DLD1 (cell line): ENCODE measurements around the gene STRN.
"Not testable (repeated sequence)": the region's sequence is repeated elsewhere in the genome, so short reads cannot be mapped to it uniquely, and the experiment has no call there.

Experiments
- in situ Hi-C: cut with HindIII; loops from 2 replicates; pipeline ENCODE4 v1.10.0; 2017; ENCODE audit warnings: low sequenced_read_pairs

Gene STRN

GRCh38 chr2:36912695-36913094 is 53.6 kb downstream of the STRN start:
- in situ Hi-C loops = no loop called here

GRCh38 chr2:36911012-36911411 is 55.3 kb downstream of the STRN start:
- in situ Hi-C loops = no loop called here

- in situ Hi-C loops = no loop called here
These were observed 60.1 kb downstream of the STRN start for GRCh38 chr2:36906277-36906676.

- in situ Hi-C loops = no loop called here
These were observed 61.7 kb downstream of the STRN start for GRCh38 chr2:36904636-36905035.

- in situ Hi-C loops = no loop called here
These were observed 63.8 kb downstream of the STRN start for GRCh38 chr2:36902385-36903120.

- in situ Hi-C loops = no loop called here
These were observed 73.5 kb downstream of the STRN start for GRCh38 chr2:36892805-36893204.

GRCh38 chr2:36889795-36890194 is 76.5 kb downstream of the STRN start:
- in situ Hi-C loops = no loop called here

GRCh38 chr2:36887095-36887494 is 79.2 kb downstream of the STRN start:
- in situ Hi-C loops = not testable (repeated sequence)

GRCh38 chr2:36886664-36887063 is 79.7 kb downstream of the STRN start:
- in situ Hi-C loops = no loop called here

- in situ Hi-C loops = no loop called here
These were observed 80.7 kb downstream of the STRN start for GRCh38 chr2:36885605-36886004.

- in situ Hi-C loops = no loop called here
These were observed 83.8 kb downstream of the STRN start for GRCh38 chr2:36882532-36882931.

GRCh38 chr2:36881816-36882215 is 84.5 kb downstream of the STRN start:
- in situ Hi-C loops = no loop called here

GRCh38 chr2:36878429-36878828 is 87.9 kb downstream of the STRN start:
- in situ Hi-C loops = no loop called here

- in situ Hi-C loops = no loop called here
These were observed 95.1 kb downstream of the STRN start for GRCh38 chr2:36871068-36871707.

- in situ Hi-C loops = no loop called here
These were observed 96.7 kb downstream of the STRN start for GRCh38 chr2:36869606-36870005.

- in situ Hi-C loops = no loop called here
These were observed 104.4 kb downstream of the STRN start for GRCh38 chr2:36861896-36862295.

GRCh38 chr2:36859366-36859792 is 107.0 kb downstream of the STRN start:
- in situ Hi-C loops = no loop called here

- in situ Hi-C loops = no loop called here
These were observed 107.6 kb downstream of the STRN start for GRCh38 chr2:36858551-36859365.

- in situ Hi-C loops = no loop called here
These were observed 108.6 kb downstream of the STRN start for GRCh38 chr2:36857713-36858112.

- in situ Hi-C loops = no loop called here
These were observed 110.9 kb downstream of the STRN start for GRCh38 chr2:36855429-36855828.

- in situ Hi-C loops = no loop called here
These were observed 112.1 kb downstream of the STRN start for GRCh38 chr2:36854241-36854640.

- in situ Hi-C loops = no loop called here
These were observed 117.1 kb downstream of the STRN start for GRCh38 chr2:36849265-36849664.
